ENCODE measurements around the gene ORC2.
"Not testable (repeated sequence)": the region's sequence is repeated elsewhere in the genome, so short reads cannot be mapped to it uniquely, and the experiment has no call there.

The ORC2 gene

DNA sequence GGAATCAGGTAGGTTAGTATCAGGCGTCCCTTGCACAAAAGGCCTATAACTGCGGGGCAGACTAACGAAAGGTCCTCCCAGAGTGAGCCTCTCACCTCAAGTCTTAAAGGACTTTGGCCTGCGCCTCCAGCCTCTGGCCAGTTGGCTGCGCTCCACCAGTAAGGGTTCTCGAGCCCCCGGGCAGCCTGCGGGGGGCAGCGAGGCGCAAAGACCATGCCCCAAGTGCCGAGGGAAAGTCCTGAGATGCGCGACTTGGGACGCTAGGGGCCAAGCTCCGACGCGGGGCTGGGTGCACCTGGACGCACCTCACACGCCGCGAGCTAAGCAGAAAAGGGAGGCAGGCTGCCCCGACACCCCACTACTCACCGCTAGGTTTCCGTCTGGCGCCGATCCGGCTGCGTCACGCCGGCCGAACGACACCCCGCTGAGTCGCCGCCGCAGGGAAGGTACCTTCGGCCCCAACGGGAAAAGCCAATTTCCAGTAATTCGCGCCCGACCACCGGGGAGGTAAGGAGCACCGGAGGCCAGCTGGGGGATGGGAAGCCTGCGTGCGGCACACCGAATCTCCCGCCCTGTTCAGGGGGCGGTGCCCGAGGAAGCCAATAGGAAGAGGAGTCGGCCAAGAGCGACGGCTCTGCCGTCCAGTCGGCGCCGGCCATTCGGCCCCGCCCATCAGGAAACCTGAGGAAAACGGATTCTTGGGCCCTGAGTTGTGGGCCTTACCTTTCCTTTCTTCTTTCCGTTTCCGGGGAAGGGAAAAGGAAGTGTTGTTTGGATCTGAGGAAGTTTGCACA lies at the start of gene ORC2:
Gene ORC2 (minus strand): TSS at position 537 of the 794 bp plus-strand sequence. CDS start 5,537 bp downstream, outside the sequence.
- peak; percentile 87 for DNase-seq

DNA sequence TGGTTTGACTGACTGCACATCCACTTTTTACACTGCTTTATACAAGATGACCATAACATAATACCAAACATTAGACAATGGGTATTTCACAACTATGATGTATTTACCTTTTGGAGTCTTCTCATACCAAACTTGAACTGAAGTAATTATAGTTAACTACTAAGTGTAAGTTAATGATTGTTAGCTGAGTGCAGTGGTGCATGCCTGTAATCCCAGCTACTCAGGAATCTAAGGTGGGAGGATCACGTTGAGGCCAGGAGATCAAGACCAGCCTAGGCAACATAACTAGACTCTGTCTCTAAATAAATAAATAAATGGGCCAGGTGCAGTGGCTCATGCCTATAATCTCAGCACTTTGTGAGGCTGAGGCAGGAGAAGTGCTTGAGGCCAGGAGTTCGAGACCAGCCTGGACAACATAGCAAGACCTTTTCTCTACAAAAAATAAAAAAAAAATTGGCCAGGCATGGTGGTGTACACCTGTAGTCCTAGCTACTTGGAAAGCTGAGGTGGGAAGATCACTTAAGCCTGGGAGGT lies 44.9 kb upstream of the ORC2 start:
- DNase-seq, result no peak

DNA sequence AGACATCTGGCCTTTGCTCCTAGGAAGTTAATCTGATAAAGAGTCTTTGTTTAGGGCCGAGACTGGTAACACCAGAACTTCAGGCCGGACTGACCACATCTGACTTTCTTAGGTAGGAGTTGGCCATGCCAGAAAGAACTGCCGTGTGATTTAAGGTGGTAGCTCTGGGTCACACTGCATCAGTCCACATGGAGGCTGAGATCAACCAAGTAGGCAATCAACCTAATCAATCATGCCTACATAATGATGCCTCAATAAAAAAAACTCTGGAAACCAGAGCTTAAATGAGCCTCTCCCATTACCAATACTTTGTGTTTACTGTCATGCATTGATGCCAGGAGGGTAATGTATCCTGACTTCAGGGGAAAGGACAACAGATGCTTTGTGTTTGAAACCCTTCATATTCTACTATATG lies 44.1 kb upstream of the ORC2 start:
- DNase-seq, result no peak

DNA sequence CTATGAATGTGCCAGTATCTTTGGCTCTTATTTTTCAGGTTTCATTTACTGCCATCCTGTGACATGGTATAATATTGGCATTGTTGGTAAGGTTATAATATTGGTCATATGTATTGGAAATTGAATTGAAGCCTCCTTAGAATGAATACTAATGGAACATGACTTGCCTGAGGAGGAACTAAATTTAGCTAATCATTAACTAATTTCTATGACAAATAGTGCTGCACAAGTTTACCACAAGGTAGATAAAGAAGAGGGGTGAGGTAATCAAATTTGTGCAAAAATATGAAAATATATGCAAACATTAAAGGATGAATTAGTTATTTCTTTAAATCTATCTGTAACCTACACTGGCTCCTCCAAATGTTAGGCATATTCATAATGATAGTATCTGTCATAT lies 43.2 kb upstream of the ORC2 start:
- no peak for DNase-seq

DNA sequence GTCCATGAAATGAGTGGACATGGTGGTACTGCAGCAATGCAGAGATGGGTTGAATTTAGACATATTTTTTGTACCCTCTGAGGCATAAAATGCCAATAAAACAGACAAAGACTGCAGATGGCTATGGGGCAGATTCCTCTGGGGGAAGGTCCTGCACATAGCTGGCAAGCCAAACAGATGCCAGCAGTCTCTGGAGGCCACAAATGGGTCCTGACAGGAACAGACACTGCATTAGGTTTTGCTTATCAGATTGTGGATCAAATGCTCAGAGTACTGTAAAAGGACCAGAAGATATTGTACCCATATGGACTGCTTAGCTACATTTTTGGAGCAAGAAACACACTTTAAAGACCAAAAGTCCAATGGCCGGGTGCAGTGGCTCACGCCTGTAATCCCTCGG lies 40.9 kb upstream of the ORC2 start:
- no peak for DNase-seq

DNA sequence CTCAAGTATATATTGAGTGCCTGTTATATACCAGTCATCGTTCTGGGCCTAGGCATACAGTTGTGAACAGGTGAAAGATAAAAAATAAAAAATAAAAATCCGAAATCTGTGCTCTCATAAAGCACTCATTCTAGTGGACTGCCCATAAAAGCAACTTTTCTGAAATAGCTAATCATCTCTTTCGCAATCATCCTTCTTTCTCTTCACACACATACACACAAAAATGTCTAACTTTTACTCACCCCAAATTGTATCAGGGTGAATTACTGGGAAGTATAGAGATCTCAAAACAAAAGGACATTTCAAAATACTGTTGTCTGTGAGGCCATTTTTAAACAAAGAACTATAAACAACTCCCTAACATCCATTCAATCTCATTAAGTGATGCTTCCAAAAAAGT lies 29.6 kb upstream of the ORC2 start:
- DNase-seq, result no peak

DNA sequence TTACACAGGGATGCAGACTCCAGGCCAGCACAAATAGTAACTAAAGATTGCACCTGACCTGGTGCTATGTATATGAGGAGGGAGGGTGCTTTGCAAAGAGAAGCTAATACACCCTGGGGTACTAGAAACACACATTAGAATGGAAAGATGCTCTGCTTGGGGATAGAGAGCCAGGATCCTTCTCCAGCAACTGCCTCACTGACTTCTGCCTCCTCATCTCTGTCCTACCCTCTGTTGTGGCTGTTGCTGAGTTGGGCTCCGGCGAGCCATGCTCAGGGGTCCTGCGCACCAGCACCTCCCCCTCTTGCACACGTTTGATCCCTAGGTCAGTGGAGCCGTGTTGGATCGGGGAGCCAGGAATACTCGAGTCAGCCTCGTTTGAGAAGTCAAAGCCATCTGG lies 23.7 kb upstream of the ORC2 start:
- no peak for DNase-seq

DNA sequence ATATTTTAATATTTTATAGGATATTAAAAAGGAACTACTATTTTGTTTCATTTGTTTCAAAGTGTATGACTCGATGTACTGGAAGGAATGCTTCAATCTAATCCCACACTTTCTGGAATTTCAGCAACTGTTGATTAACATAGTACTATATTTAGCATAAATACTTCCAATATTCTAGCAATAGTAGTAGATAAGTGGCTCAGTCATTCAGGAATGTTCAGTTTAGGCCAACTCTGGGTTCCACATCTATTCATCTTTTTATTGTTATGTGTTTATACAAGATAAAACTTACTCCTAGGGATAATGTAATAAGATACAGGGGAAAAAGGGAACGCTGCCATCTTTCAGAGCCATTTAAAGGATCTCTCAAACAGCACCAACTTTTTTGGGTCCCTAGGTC lies 22.3 kb upstream of the ORC2 start:
- no peak for DNase-seq

DNA sequence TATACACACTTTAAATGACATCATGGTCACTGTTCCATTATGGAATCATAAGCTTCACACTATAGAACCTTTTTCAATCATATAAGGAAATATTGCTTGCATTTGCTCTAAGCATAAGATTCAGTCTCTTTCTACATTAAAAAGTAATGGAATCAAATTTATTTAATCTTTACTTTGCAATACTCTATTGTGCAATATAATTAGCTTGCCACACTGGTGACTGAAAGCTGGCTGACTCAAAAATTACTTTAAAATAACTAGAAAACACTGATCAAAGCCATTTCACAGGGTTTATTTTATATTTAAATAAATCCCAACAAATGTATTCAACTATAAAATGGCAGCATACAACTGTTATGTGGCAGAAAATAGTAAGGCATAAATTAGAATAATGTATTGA lies 13.2 kb upstream of the ORC2 start:
- no peak for DNase-seq

DNA sequence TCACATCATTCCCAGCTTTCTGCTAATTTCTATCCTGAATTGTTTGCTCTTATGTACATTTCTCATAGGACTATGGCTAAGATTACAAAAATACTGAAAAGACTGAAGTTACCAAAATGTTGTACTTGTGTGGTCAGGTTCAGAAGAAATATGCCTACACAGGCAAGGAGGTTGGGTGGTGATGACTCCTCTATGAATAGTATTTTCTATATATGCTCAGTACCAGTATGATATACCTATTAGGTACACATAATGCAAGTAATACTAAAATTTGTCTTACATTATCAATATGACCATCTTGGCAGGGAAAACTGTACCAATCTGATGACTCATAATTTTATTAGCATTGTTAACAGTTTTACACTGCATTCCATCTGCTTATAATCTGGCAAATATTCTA lies 12.2 kb upstream of the ORC2 start:
- DNase-seq, result no peak

DNA sequence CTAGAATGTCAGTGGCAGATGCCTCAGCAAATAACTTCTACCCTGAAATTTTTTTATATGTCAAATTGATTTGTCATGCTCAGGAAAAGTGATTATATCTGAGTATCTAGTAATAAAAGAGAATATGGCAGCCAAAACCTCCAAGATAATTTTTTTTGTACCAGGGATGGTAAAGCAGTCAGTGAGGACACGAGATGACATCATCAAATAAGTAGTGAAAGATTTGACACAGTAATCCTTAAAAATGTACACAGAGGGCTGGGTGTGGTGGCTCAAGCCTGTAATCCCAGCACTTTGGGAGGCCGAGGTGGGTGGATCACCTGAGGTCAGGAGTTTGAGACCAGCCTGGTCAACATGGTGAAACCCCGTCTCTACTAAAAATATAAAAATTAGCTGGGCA lies 6.6 kb upstream of the ORC2 start:
- not testable (repeated sequence) for DNase-seq

DNA sequence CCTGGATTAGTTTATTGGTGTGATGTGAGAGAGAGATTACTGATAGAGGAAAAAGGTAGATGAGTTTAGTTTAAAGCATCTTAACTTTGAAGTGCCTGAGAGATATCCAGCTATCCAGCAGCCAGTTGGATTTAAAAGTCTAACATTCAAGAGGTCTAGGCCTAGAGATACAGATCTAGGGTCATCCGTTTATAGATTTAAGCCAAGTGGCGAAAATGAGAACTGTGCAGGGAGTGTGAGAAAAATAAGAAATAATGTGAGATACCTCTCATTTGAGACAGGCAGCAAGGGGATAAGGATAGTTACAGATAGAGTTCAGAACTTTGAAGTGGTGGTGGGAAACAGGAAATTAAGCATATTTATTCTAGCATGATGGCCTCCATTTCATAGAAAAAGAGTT lies 5.3 kb upstream of the ORC2 start:
- DNase-seq, result no peak

DNA sequence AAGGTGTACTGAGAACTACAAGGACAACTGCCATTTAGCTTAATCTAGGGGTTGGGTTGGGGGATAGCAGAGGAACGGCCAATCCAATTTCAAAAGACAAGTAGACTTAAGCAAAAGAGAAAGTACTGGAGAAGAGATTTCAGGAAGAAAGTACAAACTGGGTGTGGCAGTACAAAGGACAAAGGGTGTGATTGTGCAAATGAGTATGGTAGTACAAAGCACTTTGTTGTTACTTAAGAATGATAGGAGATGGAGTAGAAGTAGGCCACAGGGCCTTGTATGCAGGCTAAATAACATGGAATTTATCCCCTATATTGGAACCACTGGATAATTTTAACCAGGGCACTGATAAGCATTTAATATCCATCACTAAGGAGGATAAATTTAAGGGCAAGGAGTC lies 4.7 kb upstream of the ORC2 start:
- DNase-seq, result no peak

DNA sequence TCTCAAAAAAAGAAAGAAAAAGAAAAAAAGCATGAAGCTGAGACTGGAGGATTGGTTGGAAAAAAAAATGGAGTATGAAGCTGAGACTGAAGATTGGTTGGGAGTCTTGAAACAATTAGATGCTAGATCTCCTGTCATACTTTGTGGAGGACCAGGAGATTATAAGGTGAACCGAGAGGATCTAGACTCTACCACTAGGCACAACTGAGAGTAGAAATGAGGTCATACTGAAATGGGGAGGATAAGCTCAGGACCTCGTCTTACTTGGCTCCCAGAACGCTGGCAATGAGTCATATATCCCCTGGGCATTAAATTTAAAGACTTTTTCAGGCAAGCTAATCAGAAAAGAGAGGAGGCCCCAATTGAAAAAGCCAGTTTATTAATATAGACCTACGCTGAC lies 3.3 kb upstream of the ORC2 start:
- peak; percentile 38 for DNase-seq

DNA sequence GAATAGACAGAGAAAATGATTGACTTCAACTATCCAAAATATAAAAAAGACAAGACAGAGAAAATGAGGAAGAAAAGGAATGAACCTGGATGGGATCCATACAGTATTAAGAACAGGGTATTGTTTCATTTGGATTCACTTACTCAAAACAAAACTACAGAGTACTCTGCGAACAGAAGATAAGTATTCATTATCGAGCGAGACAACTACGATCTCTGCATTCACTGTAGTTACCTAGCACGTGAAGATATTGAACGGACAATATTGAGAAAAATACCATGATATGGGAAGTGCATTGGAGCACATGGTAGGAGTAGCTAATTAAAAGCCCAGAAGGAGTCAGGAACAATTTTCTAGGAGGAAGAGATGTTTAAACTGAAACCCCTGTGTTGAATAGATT lies 1.0 kb upstream of the ORC2 start:
- no peak for DNase-seq

DNA sequence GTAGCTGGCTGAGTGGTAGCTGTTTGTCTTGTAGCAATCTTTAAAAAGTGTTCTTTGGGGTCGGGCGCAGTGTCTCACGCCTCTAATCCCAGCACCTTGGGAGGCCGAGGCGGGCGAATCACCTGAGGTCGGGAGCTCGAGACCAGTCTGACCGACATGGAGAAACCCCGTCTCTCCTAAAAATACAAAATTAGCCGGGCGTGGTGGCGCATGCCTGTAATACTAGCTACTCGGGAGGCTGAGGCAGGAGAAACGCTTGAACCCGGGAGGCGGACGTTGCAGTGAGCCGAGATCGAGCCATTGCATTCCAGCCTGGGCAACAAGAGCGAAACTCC lies 425 bp upstream of the ORC2 start:
- DNase-seq, result not testable (repeated sequence)

DNA sequence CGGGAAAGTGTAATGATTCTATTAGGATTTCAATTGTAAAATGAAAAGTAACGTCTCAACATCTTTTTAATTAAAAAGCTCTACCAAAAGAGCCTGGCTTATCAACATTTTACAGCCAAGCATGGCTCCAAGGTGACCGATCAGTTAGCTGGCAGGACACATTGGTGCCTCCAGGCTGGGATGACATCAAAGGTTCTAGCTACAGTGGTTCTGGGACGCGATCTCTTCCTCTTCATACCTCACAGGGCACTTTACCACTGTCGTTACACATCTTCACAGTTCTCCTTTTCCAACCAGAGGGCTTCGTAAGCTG lies 693 bp downstream of the ORC2 start:
- DNase-seq, result no peak

DNA sequence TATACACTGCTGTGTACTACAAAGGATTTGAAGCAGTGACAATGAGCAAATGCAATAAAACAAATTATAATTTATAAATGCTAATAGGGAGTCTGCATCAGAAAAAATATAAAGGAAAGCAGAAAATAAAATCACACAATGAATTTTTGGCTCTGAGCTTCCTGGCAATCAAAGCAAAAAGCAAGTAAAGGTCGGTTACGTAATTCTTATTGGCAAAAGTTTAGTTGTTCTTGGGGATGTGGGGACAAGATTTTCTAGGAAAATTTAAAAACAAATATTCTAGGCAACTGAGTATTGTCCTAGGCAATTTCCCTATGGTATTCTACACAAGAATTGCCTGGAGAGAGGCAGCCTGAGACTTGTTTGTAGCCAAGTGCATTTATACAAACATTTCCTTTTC lies 1.8 kb downstream of the ORC2 start:
- no peak for DNase-seq

DNA sequence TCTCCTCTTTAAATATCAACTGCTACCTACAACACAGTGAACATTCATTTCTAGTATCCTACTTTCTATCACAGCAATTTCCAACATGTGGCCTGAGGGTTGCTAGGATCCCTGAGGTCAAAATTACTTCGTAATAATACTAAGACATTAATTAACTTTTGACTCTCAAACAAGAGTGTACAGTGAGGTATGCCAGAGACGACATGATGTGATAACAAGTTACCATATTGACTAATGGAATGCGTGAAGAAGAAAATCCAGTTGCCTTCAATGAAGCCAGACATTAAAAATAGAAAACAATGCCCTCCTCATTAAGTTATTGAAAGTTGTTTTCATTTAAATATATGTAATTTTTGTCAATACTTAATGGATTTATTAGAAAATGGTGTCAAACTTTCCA lies 13.1 kb downstream of the ORC2 start:
- no peak for DNase-seq

DNA sequence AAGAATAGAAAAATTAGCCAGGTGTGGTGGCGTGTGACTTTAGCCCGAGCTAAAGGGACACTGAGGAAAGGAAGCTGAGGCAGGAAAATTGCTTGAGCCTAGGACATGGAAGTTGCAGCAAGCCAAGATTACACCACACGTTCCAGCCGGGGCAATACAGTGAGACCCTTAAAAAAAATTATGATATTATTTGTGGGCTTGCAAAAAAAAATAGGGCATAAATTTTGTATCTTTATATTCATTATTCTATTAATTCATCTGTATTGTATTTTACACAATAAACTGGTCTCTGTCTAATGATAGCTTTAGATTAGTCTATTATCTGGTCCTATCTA lies 18.1 kb downstream of the ORC2 start:
- DNase-seq, result no peak

DNA sequence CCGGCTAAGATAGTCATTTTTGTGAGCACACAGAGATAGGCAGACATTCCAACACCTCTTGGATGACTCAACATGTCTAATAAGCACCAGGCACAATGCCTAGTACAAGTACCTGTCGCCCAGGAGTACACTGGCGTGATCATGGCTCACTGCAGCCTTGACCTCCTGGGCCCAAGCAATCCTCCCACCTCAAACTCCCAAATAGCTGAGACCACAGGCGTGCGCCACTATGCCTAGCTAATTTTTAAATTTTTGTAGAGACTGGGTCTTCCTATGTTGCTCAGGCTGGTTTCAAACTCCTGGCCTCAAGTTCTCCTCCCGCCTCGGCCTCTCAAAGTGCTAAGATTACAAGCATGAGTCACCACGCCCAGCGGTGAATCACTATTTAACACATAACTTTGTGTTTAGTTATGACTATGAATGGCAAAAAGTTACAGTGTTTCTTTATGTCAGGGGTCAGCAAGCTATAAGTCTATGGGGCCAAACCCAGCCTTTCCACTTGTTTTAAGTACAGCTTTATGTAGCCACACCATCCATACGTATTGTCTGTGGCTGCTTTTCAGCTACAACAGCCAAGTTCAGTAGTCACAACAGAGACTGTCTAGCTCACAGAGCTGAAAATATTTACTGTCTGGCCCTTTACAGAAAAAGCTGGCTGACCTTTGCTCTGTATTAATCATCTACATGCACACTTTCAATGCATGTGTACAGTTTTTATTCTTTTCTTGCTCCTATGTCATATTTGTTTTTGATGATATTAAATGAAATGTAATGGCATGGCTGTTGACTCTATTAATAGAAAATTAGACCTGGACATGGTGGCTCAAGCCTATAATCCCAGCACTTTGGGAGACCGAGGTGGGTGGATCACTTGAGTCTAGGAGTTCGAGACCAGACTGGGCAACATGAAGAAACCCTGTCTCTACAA lies 18.7 kb downstream of the ORC2 start:
- no peak for DNase-seq

DNA sequence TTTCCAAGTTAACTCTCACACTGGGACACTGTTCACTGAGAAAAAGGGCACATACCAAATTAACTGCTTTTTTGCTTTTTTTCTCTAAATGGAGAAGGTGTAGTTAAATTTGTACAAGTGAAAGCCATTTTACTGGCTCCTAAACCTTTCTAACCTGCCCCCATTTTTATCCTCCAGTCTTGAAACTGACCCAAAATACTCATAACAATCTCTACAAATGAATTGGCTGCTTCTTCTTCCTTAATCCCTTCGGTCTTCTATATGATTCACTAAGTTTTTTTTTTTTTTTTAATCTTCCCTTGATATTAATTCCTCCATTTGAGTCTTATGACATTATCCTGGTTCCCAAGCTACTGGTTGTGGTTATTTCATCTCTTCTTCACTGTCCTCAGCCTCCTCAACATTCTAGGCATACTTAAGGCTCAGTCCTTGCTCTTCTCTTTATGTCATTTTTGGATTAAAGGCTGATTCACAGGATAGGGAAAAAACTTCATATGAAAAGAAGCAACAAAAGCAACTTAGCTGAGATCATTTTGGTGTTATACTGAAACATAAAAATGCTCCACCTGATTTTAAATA lies 19.8 kb downstream of the ORC2 start:
- DNase-seq, result no peak

DNA sequence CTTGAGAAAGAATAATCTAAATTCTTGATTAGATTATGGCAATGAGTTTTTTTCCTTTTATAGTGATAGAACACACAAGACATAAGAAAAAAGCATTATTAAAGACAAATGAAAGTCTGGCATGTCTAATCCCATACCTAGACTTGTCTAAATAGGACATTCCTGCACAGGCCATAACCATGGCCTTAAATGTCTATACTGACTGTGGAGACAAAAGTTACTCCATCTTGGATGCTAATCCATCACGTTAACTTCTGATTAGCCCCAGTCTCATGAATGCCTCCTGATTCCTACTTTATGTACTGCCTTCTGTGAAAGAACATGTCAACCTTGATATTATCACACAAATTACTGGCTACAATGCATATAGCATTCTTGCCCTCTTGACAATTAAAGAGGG lies 23.6 kb downstream of the ORC2 start:
- DNase-seq, result no peak
